ENCODE results near the gene DZIP1. TPM values are rescaled to one million over a fixed set of nuclear protein-coding genes. Genes with fewer than 3 reads are reported as not detected.

Gene DZIP1
- total and polyA plus RNA-seq, 2 of the 8 experiments (the other 6 are each of a cell fraction or from before 2014, with no cell fraction given), result 7.6 to 24.6 TPM

DNA sequence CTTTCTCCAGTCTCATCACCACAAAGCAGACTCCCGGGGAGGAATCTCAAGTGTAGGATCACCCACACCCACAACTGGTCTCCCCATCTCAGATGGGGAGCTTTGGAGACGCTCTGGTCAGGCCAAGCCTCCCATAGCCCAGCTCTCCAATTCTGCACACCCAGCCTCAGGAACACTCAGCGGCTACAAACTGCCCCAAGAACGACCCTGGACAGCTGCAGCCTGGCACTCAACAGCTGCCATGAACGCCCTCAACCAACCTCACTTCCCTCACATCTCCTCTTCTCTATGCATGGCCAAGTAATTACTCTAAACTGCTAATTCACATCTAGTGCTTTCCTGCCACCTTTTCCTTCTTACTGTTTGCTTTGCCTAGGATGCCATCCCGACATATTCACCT lies 42.6 kb downstream of the DZIP1 start:
- H2AK5ac ChIP-seq (ENCODE audit: low read depth, low read length), result no peak overlapping the region
- no peak overlapping the region for H2BK15ac ChIP-seq (ENCODE audit: low read length)
- H4K20me1 ChIP-seq (replicated peaks in 1 of 2; ENCODE audit: control insufficient read depth in 1 of 2, insufficient read depth in 2 of 2, low read length in 2 of 2), result no peaks in the 10 kb centered on the region
- WGBS, 2 experiments (ENCODE audit: extremely low coverage in 1 of 2, insufficient coverage in 1 of 2, insufficient read length in 1 of 2, insufficient replicate concordance in 2 of 2, low coverage in 1 of 2, low lambda C conversion rate in 2 of 2, missing lambda C conversion rate in 1 of 2), result 86% methylated on average over 6 of the region's 6 CpGs; no CpG with 5 or more reads in 1 of the 2 experiments
- no peaks in the 10 kb centered on the region for H3K27me3 ChIP-seq (replicated peaks in 1 of 4; ENCODE audit: control insufficient read depth in 3 of 4, extremely low read depth in 1 of 4, insufficient read depth in 3 of 4, low read length in 3 of 4)
- H3K27ac ChIP-seq (ENCODE audit: low read depth, low read length), result no peak overlapping the region
- H3K4me1 ChIP-seq (replicated peaks in 1 of 4; ENCODE audit: control insufficient read depth in 3 of 4, insufficient read depth in 4 of 4, low read length in 3 of 4), result no peaks in the 10 kb centered on the region
- no peak overlapping the region for H3K4me3 ChIP-seq (ENCODE audit: extremely low read depth in 1 of 4, insufficient read depth in 2 of 4, low read depth in 3 of 4, low read length in 4 of 4)
- ChIA-PET POLR2A (ENCODE audit: partially characterized antibody) (interaction anchor here (0.6 kb wide), 1 partner anchor 8 kb away, joined by 3 read pairs; no protein-coding TSS in a partner anchor), CTCF (ENCODE audit: partially characterized antibody) (interaction anchor here (0.6 to 0.7 kb wide), 2 partner anchors 16 to 221 kb away, joined by 3 read pairs; no protein-coding TSS in a partner anchor)
- H2BK12ac ChIP-seq (ENCODE audit: low read depth, low read length), result no peak overlapping the region
- no peak overlapping the region for H4K8ac ChIP-seq (ENCODE audit: extremely low read depth, insufficient read depth, low read length)
- H3K9me3 ChIP-seq (ENCODE audit: insufficient read depth in 2 of 2, low read depth in 1 of 2, low read length in 1 of 2), result no peaks in the 10 kb centered on the region
- H2BK120ac ChIP-seq (replicated peaks; ENCODE audit: low read depth, low read length), result no peak overlapping the region
- no peak overlapping the region for H3K14ac ChIP-seq (ENCODE audit: insufficient read length)
- H3K4ac ChIP-seq (replicated peaks; ENCODE audit: insufficient read length, low read depth, low read length), result no peak overlapping the region
- no peaks in the 10 kb centered on the region for H3K79me1 ChIP-seq (ENCODE audit: low read depth, low read length)
- FAIRE-seq, result no peak
- no peak overlapping the region for H3K4me2 ChIP-seq (ENCODE audit: insufficient read depth in 1 of 2, low read depth in 2 of 2, low read length in 2 of 2)
- DNase-seq (ENCODE audit: low read depth in 1 of 2, low spot score in 2 of 2), result no peak
- no peak overlapping the region for H3K9ac ChIP-seq (replicated peaks in 1 of 4; ENCODE audit: extremely low read depth in 1 of 4, low read depth in 3 of 4, low read length in 3 of 4)
- no peaks in the 10 kb centered on the region for H3K23me2 ChIP-seq (ENCODE audit: low read depth, low read length)
- no peak overlapping the region for H2AFZ ChIP-seq (ENCODE audit: low read length)
- H2BK5ac ChIP-seq (ENCODE audit: low read depth, low read length), result no peak overlapping the region
- H3K36me3 ChIP-seq (ENCODE audit: control insufficient read depth in 2 of 4, insufficient read depth in 4 of 4, low read length in 3 of 4), result peaks cover 0 to 10% (median 4%) of the 10 kb centered on the region in 4 experiments; a peak in 3 of 8 replicates
- H3K79me2 ChIP-seq (ENCODE audit: control insufficient read depth in 1 of 2, insufficient read depth in 2 of 2, low read length in 2 of 2), result no peaks in the 10 kb centered on the region
- no peak overlapping the region for H2BK20ac ChIP-seq (ENCODE audit: low read length)
- H3K23ac ChIP-seq (ENCODE audit: insufficient read length), result no peak overlapping the region
- H4K5ac ChIP-seq (ENCODE audit: insufficient read length, low read depth, low read length), result no peak overlapping the region
- H4K91ac ChIP-seq (replicated peaks; ENCODE audit: insufficient read length, low read length), result no peak overlapping the region
- H3K18ac ChIP-seq (ENCODE audit: extremely low read depth, low read length), result no peak overlapping the region
- H3K56ac ChIP-seq (replicated peaks; ENCODE audit: insufficient read length, low read depth, low read length), result no peak overlapping the region
- TF ChIP-seq HDAC2 (IDR thresholded peaks at IDR 0.05; ENCODE audit: borderline replicate concordance in 1 of 2, low read depth in 2 of 2, low read length in 2 of 2) (no peak), KDM4A (IDR thresholded peaks at IDR 0.05; ENCODE audit: low read depth, low read length, severe bottlenecking) (no peak), TAF1 (IDR thresholded peaks at IDR 0.05; ENCODE audit: low read depth, low read length) (no peak), TAF7 (optimal IDR thresholded peaks at IDR 0.05; ENCODE audit: borderline replicate concordance, low read depth, low read length) (no peak), KDM5A (IDR thresholded peaks at IDR 0.05; ENCODE audit: low read length) (no peak), CHD1 (IDR thresholded peaks at IDR 0.05; ENCODE audit: low read depth, low read length) (no peak), CEBPB (IDR thresholded peaks at IDR 0.05; ENCODE audit: low read depth, low read length) (no peak), NANOG (IDR thresholded peaks at IDR 0.05; ENCODE audit: insufficient read depth, low read depth, low read length, poor library complexity, severe bottlenecking) (no peak), FOSL1 (IDR thresholded peaks at IDR 0.05; ENCODE audit: insufficient read depth, low read depth, low read length) (no peak), SAP30 (IDR thresholded peaks at IDR 0.05; ENCODE audit: insufficient read depth, insufficient replicate concordance, low read length) (no peak), SUZ12 (IDR thresholded peaks at IDR 0.05; ENCODE audit: low read length) (no peak), MAFK (IDR thresholded peaks at IDR 0.05; ENCODE audit: low read depth, low read length) (no peak), ZNF274 (IDR thresholded peaks at IDR 0.05; ENCODE audit: borderline replicate concordance, extremely low read depth, low read length) (no peak), SP2 (IDR thresholded peaks at IDR 0.05; ENCODE audit: low read length) (no peak)

Data from H1 (cell line).